GM12878 (cell line): ENCODE results near the gene SDHC.

ENCODE experiments used
- ATF2 ChIP-seq: IDR thresholded peaks from 2 replicates; pipeline ENCODE4 v1.6.1; 2012; ENCODE audit warnings: low read length, inconsistent platforms
- BRCA1 ChIP-seq: IDR thresholded peaks from 2 replicates; pipeline ENCODE4 v1.6.1; 2011; ENCODE audit warnings: low read depth, low read length, improper control_type of control experiment
- CBFB ChIP-seq: IDR thresholded peaks from 2 replicates; pipeline ENCODE4 v1.6.1; 2016; ENCODE audit warnings: antibody characterized with exemption, low read depth
- CHD1 ChIP-seq: IDR thresholded peaks from 2 replicates; pipeline ENCODE4 v1.6.1; 2012; ENCODE audit warnings: low read depth, low read length, improper control_type of control experiment
- CTCF ChIP-seq, 3 experiments: IDR thresholded peaks in 2 of 3; conservative IDR thresholded peaks in 1 of 3; 2 replicates each; pipeline ENCODE4 v1.5.1; 2011; ENCODE audit warnings: low read depth in 3 of 3, low read length in 3 of 3, mild to moderate bottlenecking in 3 of 3, control low read depth in 2 of 3, moderate library complexity in 2 of 3, inconsistent platforms in 1 of 3, mixed read lengths in 1 of 3; ENCODE audit not compliant: control insufficient read depth in 2 of 3, insufficient read depth in 1 of 3; ENCODE audit errors: extremely low read depth in 1 of 3
- EP300 ChIP-seq, 2 experiments: fragments of 150-350 bp in 1 of 2; IDR thresholded peaks; 2 replicates each; pipeline ENCODE4 v1.6.1; 2011 to 2012; ENCODE audit warnings: low read depth in 2 of 2, low read length in 2 of 2, borderline replicate concordance in 1 of 2, improper control_type of control experiment in 1 of 2, inconsistent platforms in 1 of 2; ENCODE audit not compliant: control insufficient read depth in 1 of 2
- EZH2 ChIP-seq: IDR thresholded peaks from 2 replicates; pipeline ENCODE4 v1.6.1; 2012; ENCODE audit warnings: low read depth, mild to moderate bottlenecking, control low read depth, inconsistent platforms, low read length, borderline replicate concordance; ENCODE audit not compliant: control insufficient read depth
- HDAC2 ChIP-seq: fragments of 200-600 bp; sonication (generic); IDR thresholded peaks from 2 replicates; pipeline ENCODE4 v1.6.1; 2017
- MXI1 ChIP-seq: fragments of 150-350 bp; IDR thresholded peaks from 2 replicates; pipeline ENCODE4 v1.6.1; 2011; ENCODE audit warnings: low read depth, mild to moderate bottlenecking, inconsistent platforms, low read length, improper control_type of control experiment
- POLR2AphosphoS2 ChIP-seq: IDR thresholded peaks from 2 replicates; pipeline ENCODE4 v1.6.1; 2011; ENCODE audit warnings: low read depth, mild to moderate bottlenecking, low read length, improper control_type of control experiment, moderate library complexity
- RAD21 ChIP-seq: IDR thresholded peaks from 2 replicates; pipeline ENCODE4 v1.6.1; 2011; ENCODE audit warnings: mild to moderate bottlenecking, low read depth, low read length, moderate library complexity; ENCODE audit not compliant: insufficient read depth
- RELA ChIP-seq: fragments of 450-650 bp; IDR thresholded peaks from 2 replicates; pipeline ENCODE4 v1.8.0; 2014; ENCODE audit warnings: borderline replicate concordance; ENCODE audit not compliant: partially characterized antibody
- SP1 ChIP-seq: IDR thresholded peaks from one replicate; pipeline ENCODE4 v1.6.1; 2011; ENCODE audit warnings: low read depth, low read length

- TF ChIP-seq CTCF (IDR thresholded peaks at IDR 0.05 in 2 of 3, conservative IDR thresholded peaks at IDR 0.05 in 1 of 3; ENCODE audit: control insufficient read depth in 2 of 3, extremely low read depth in 1 of 3, insufficient read depth in 1 of 3, low read depth in 3 of 3, low read length in 3 of 3) (no peak), CHD1 (no peak), HDAC2 (no peak), BRCA1 (no peak), RAD21 (no peak), POLR2AphosphoS2 (no peak), RELA (no peak), MXI1 (no peak), EZH2 (no peak), EP300 (IDR thresholded peaks at IDR 0.05; ENCODE audit: borderline replicate concordance in 1 of 2, control insufficient read depth in 1 of 2, low read depth in 2 of 2, low read length in 2 of 2) (no peak), ATF2 (no peak), CBFB (no peak), SP1 (no peak)
These were observed 76.3 kb downstream of the SDHC start for GRCh38 chr1:161390559-161390858.
